ENCODE results near the gene TAF9.
"Not testable (repeated sequence)": the region's sequence is repeated elsewhere in the genome, so short reads cannot be mapped to it uniquely, and the experiment has no call there.

TAF9 gene

DNA sequence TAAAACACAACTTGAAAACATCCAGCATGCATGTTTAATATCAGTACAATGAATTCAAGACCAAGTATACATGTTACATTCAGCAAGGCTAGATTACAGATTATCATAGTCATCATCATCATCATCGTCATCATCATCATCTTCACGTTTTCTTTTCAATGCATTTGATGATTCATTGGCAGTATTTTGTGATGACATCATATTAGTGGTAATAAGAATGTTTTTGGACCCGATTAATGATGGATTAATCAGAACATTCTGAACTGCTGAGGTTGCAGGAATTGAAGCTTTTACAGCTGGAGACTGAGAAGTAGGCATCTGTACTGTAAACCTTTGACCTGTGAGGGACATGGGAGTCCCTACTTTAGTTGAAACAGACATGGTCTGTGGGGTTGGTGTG is 4.5 kb downstream of the TAF9 start:
- H3K36me3 Mint-ChIP-seq (ENCODE audit: low read depth) = peaks cover 61% of the 10 kb centered on the region
- H3K4me1 Mint-ChIP-seq (ENCODE audit: low read depth) = peaks cover 28% of the 10 kb centered on the region
- no peaks in the 10 kb centered on the region for H3K27me3 Mint-ChIP-seq
- H3K27ac Mint-ChIP-seq = no peak overlapping the region
- H3K9me3 Mint-ChIP-seq = no peaks in the 10 kb centered on the region
- H3K4me3 Mint-ChIP-seq = no peak overlapping the region

DNA sequence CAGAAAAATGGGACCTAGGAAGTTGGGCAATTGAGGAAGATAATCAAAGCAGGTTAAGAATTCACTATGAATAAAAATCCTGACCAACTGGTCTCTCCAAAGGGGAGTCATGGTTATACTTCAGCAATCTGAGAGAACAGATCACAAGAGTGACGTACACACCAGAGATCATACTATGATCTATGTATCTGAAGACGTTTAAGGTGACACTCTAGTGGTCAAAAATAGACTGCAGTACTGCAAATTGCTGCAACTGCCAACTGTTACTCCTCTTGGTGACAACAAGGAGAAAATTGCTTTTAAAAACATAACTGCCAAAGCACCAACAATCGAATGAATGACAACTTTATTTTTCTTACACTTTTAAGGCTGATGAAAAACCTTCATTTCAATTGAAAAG is 4.9 kb downstream of the TAF9 start:
- H3K4me1 Mint-ChIP-seq (ENCODE audit: low read depth) = peaks cover 28% of the 10 kb centered on the region
- H3K27me3 Mint-ChIP-seq = no peaks in the 10 kb centered on the region
- H3K4me3 Mint-ChIP-seq = no peak overlapping the region
- no peaks in the 10 kb centered on the region for H3K9me3 Mint-ChIP-seq
- peaks cover 64% of the 10 kb centered on the region for H3K36me3 Mint-ChIP-seq (ENCODE audit: low read depth)
- no peak overlapping the region for H3K27ac Mint-ChIP-seq

- Mint-ChIP-seq H3K4me1 (ENCODE audit: low read depth) (peaks cover 18% of the 10 kb centered on the region), H3K27me3 (no peaks in the 10 kb centered on the region), H3K4me3 (no peak overlapping the region), H3K36me3 (ENCODE audit: low read depth) (peaks cover 65% of the 10 kb centered on the region), H3K9me3 (no peaks in the 10 kb centered on the region), H3K27ac (no peak overlapping the region)
Observed at GRCh38 chr5:69360442-69360841, 8.9 kb downstream of the TAF9 start.

- peaks cover 59% of the 10 kb centered on the region for H3K36me3 Mint-ChIP-seq (ENCODE audit: low read depth)
- no peaks in the 10 kb centered on the region for H3K27me3 Mint-ChIP-seq
- H3K9me3 Mint-ChIP-seq = no peaks in the 10 kb centered on the region
- no peak overlapping the region for H3K27ac Mint-ChIP-seq
- H3K4me1 Mint-ChIP-seq (ENCODE audit: low read depth) = peaks cover 10% of the 10 kb centered on the region
- H3K4me3 Mint-ChIP-seq = no peak overlapping the region
Observed at GRCh38 chr5:69359699-69360098, 9.6 kb downstream of the TAF9 start.

GRCh38 chr5:69350664-69351063 is 18.7 kb downstream of the TAF9 start:
- Mint-ChIP-seq H3K27me3 (no peaks in the 10 kb centered on the region), H3K9me3 (no peaks in the 10 kb centered on the region), H3K27ac (no peak overlapping the region), H3K4me3 (no peak overlapping the region), H3K4me1 (ENCODE audit: low read depth) (no peaks in the 10 kb centered on the region), H3K36me3 (ENCODE audit: low read depth) (peaks cover 46% of the 10 kb centered on the region)

DNA sequence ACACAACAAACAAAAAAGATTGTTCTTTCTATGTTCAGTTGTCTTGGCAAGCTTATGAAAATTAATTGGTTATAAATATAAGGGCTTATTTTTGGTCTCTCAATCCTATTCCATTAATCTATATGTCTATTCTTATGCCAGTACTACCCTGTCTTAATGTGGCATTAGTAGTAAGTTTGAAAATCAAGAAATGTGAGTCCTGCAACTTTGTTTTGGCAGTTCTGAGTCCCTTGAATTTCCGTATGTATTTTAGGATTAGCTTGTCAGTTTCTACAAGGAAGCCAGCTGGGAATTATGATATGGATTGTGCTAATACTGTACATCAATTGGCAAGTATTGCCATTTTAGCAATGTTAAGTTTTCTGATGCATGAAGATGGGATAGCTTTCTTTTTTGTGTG is 26.2 kb downstream of the TAF9 start:
- Mint-ChIP-seq H3K27ac (no peak overlapping the region), H3K27me3 (no peaks in the 10 kb centered on the region), H3K9me3 (no peaks in the 10 kb centered on the region), H3K4me3 (no peak overlapping the region), H3K4me1 (ENCODE audit: low read depth) (no peaks in the 10 kb centered on the region), H3K36me3 (ENCODE audit: low read depth) (no peaks in the 10 kb centered on the region)

GRCh38 chr5:69341520-69342161 is 27.7 kb downstream of the TAF9 start:
- Mint-ChIP-seq H3K4me3 (no peak overlapping the region), H3K4me1 (ENCODE audit: low read depth) (no peaks in the 10 kb centered on the region), H3K36me3 (ENCODE audit: low read depth) (no peaks in the 10 kb centered on the region), H3K27me3 (no peaks in the 10 kb centered on the region), H3K9me3 (no peaks in the 10 kb centered on the region), H3K27ac (no peak overlapping the region)

DNA sequence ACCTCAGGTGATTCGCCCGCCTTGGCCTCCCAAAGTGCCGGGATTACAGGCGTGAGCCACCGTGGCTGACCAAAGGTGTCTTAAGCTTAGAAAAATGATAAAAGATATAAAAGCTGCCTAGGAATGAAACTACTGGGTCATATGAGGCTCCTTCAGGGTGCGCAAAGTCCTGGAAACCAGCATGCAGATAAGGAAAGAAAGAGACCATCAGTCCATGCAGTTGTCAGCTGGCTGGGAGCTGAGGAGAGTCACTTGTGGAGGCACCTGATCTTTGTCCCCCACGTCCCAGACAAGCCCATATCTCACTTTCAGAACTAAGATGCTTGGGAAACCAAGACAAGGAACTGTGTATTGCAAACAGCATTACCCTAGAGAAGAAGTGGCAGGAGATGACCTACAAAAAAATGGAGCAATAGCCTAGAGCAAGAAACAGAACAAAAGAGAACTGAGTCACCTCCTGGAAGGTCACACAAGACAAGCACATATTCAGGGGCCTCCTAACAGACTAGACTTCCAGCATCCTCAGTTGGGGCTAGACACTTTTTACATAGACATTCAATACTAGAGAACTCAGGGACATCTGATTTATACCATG is 33.9 kb downstream of the TAF9 start:
- Mint-ChIP-seq H3K36me3 (ENCODE audit: low read depth) (peaks cover 3% of the 10 kb centered on the region), H3K4me3 (no peak overlapping the region), H3K4me1 (ENCODE audit: low read depth) (peaks cover 14% of the 10 kb centered on the region), H3K27ac (no peak overlapping the region), H3K9me3 (no peaks in the 10 kb centered on the region), H3K27me3 (no peaks in the 10 kb centered on the region)

GRCh38 chr5:69334793-69335268 is 34.5 kb downstream of the TAF9 start:
- H3K36me3 Mint-ChIP-seq (ENCODE audit: low read depth) = peaks cover 6% of the 10 kb centered on the region
- H3K27ac Mint-ChIP-seq = no peak overlapping the region
- peaks cover 14% of the 10 kb centered on the region for H3K4me1 Mint-ChIP-seq (ENCODE audit: low read depth)
- peak overlapping the region; percentile 37 for H3K4me3 Mint-ChIP-seq
- H3K9me3 Mint-ChIP-seq = no peaks in the 10 kb centered on the region
- H3K27me3 Mint-ChIP-seq = no peaks in the 10 kb centered on the region

- H3K36me3 Mint-ChIP-seq (ENCODE audit: low read depth); H3K27ac Mint-ChIP-seq; H3K9me3 Mint-ChIP-seq; H3K4me3 Mint-ChIP-seq; H3K27me3 Mint-ChIP-seq: not testable (repeated sequence)
- H3K4me1 Mint-ChIP-seq (ENCODE audit: low read depth) = peaks cover 14% of the 10 kb centered on the region
Observed at GRCh38 chr5:69333668-69334315, 35.5 kb downstream of the TAF9 start.

- H3K36me3 Mint-ChIP-seq (ENCODE audit: low read depth) = peaks cover 8% of the 10 kb centered on the region
- H3K9me3 Mint-ChIP-seq = no peaks in the 10 kb centered on the region
- H3K4me1 Mint-ChIP-seq (ENCODE audit: low read depth) = peaks cover 14% of the 10 kb centered on the region
- H3K27ac Mint-ChIP-seq = peak overlapping the region; percentile 97
- no peaks in the 10 kb centered on the region for H3K27me3 Mint-ChIP-seq
- H3K4me3 Mint-ChIP-seq = peak overlapping the region; percentile 87
Observed at GRCh38 chr5:69331528-69332445, 37.5 kb downstream of the TAF9 start.

DNA sequence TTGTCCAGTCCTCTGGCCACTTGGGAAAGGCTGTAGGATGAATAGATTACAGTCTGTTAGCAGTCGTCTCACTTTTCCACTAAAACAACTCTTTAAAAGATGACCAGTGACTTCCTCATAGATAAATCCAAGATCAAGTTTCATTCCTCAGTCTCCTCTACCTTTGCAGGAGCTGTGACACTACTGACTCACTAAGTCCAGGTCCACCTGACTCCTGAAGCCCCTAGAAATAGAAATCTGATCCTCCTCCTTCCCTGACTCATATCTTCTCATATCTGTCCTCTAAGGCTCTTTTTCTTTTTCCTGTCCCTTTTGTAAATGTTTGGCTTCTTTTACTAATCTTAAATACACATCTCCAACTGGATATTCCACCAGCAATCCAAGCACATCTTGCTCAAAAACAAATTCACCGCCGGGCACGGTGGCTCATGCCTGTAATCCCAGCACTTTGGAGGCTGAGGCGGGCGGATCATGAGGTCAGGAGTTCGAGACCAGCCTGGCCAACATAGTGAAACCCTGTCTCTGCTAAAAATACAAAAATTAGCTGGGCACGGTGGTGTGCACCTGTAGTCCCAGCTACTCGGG is 39.3 kb downstream of the TAF9 start:
- Mint-ChIP-seq H3K4me3 (no peak overlapping the region), H3K27ac (no peak overlapping the region), H3K27me3 (no peaks in the 10 kb centered on the region), H3K9me3 (no peaks in the 10 kb centered on the region), H3K36me3 (ENCODE audit: low read depth) (peaks cover 8% of the 10 kb centered on the region), H3K4me1 (ENCODE audit: low read depth) (peaks cover 14% of the 10 kb centered on the region)

DNA sequence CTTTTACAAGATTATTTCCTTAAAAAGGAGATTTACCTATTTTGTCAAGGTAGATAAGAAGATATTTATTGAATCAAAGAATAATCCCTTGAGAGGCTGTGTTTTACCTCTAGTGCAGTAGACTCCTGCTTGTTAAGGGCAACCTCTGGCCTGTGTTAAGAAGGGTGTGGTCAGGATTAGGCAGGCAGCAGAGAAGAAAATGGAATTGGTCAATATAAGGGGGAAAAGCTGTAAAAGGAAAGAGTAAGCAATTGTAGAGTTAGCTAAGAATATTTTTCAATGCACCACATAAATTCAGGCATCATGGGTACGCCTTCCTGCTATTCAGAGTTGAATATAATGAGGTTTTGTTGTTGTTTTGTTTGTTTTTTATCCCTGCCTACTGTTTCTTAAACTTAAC is 43.0 kb downstream of the TAF9 start:
- peaks cover 4% of the 10 kb centered on the region for H3K36me3 Mint-ChIP-seq (ENCODE audit: low read depth)
- no peaks in the 10 kb centered on the region for H3K9me3 Mint-ChIP-seq
- no peaks in the 10 kb centered on the region for H3K27me3 Mint-ChIP-seq
- no peak overlapping the region for H3K4me3 Mint-ChIP-seq
- H3K4me1 Mint-ChIP-seq (ENCODE audit: low read depth) = no peaks in the 10 kb centered on the region
- H3K27ac Mint-ChIP-seq = no peak overlapping the region

DNA sequence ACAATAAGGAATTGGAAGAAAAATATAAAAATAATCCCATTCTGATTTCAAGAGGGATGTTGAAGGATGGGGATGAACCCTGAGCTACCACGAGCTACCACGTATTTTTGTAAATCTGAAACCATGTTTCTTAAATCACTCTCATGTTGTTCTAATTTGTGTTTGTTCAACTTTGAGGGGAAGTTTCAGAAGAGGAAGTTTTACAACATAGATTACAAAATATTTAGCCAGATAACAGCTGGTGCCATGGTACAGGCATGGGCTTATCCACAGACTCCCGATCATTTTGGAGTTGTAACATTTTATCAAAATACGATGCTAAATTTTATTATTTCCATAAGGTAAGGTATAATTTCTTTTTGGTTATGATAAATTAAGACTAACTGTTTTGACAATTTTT is 51.9 kb downstream of the TAF9 start:
- no peaks in the 10 kb centered on the region for H3K9me3 Mint-ChIP-seq
- H3K4me1 Mint-ChIP-seq (ENCODE audit: low read depth) = no peaks in the 10 kb centered on the region
- H3K36me3 Mint-ChIP-seq (ENCODE audit: low read depth) = peaks cover 33% of the 10 kb centered on the region
- no peaks in the 10 kb centered on the region for H3K27me3 Mint-ChIP-seq
- H3K4me3 Mint-ChIP-seq = no peak overlapping the region
- no peak overlapping the region for H3K27ac Mint-ChIP-seq

Data from stimulated activated naive CD8-positive, alpha-beta T cell treated with anti-CD3 and anti-CD28 coated beads, Interleukin-15, Interleukin-2, amounts not matched to agents 100 ng/mL and 50 ng/mL, for 24 hours (primary cell).